Central memory CD8-positive, alpha-beta T cell (primary cell): ENCODE measurements around the gene SND1.

Source experiments
- ATAC-seq: fragments of 150-1000 bp; cut with Tn5 transposase; replicated peaks from 2 replicates; pipeline ENCODE4 v1.10.0; 2022; ENCODE audit warnings: mild to moderate bottlenecking, moderate FRiP score, moderate number of reproducible peaks; ENCODE audit not compliant: poor library complexity, severe bottlenecking; ENCODE audit errors: extremely low read depth
- DNase-seq, 2 donors: peaks; one replicate each; pipeline ENCODE4 v3.0.0; 2021; ENCODE audit warnings: low spot score in 2 of 2
- H3K27ac Mint-ChIP-seq: one replicate; pipeline ENCODE4 v1.8.0; 2022; ENCODE audit warnings: low read depth, mild to moderate bottlenecking, moderate library complexity, mixed read lengths
- H3K27me3 Mint-ChIP-seq: one replicate; pipeline ENCODE4 v1.8.0; 2022; ENCODE audit warnings: mixed read lengths
- H3K36me3 Mint-ChIP-seq: one replicate; pipeline ENCODE4 v1.8.0; 2022; ENCODE audit warnings: mild to moderate bottlenecking, moderate library complexity, mixed read lengths; ENCODE audit not compliant: insufficient read depth
- H3K4me1 Mint-ChIP-seq: one replicate; pipeline ENCODE4 v1.8.0; 2022; ENCODE audit warnings: mixed read lengths
- H3K4me3 Mint-ChIP-seq: one replicate; pipeline ENCODE4 v1.8.0; 2022; ENCODE audit warnings: mild to moderate bottlenecking, moderate library complexity, mixed read lengths
- H3K9me3 Mint-ChIP-seq: one replicate; pipeline ENCODE4 v1.8.0; 2022; ENCODE audit warnings: mixed read lengths

Gene SND1

DNA sequence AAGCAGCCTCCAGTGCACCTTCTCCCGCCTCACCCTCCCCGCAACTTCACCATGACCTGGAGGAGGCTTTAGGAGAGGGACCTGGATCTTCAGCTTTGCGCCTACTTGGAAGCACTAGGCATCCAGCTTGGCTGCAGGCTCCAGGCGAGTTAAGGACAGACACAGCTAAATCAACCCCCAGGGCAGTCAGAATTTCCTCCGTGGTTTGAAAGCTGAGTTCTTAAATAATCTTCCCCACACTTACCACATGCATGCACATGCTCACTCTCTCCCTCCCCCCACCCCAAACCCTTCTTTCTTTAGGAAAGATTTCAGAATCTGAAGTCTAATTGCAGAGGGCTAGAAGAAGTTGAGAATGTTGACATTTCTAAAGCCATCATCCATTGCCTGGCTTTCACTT lies 416.0 kb downstream of the SND1 start:
- H3K27ac Mint-ChIP-seq, result no peak overlapping the region
- H3K36me3 Mint-ChIP-seq, result peaks cover 1% of the 10 kb centered on the region
- H3K4me1 Mint-ChIP-seq, result peaks cover 9% of the 10 kb centered on the region
- H3K27me3 Mint-ChIP-seq, result no peaks in the 10 kb centered on the region
- no peaks in the 10 kb centered on the region for H3K9me3 Mint-ChIP-seq
- ATAC-seq (no peak), DNase-seq (no peak)
- no peak overlapping the region for H3K4me3 Mint-ChIP-seq

DNA sequence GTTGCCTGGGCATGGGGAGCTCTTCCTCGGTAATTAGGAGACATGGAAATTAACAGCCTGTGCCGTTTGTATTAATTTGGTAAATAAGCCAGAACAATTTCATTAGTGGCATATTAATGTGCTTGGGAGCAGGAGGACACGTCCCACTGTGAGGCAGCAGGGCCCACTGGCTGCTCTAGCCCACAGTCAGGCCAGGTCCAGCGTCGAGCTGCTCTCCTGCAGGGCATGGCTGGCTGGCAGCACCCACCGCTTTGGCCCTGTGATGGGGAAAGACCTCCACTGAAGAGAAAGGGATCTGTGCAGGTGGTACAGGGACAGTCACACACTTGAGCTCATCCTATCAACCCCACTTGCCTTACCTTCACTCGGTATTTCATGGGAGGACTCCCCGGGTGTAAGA lies 416.8 kb downstream of the SND1 start:
- DNase-seq (no peak), ATAC-seq (no peak)
- H3K4me1 Mint-ChIP-seq, result peaks cover 6% of the 10 kb centered on the region
- H3K27ac Mint-ChIP-seq, result no peak overlapping the region
- H3K9me3 Mint-ChIP-seq, result no peaks in the 10 kb centered on the region
- H3K27me3 Mint-ChIP-seq, result no peaks in the 10 kb centered on the region
- peaks cover 1% of the 10 kb centered on the region for H3K36me3 Mint-ChIP-seq
- no peak overlapping the region for H3K4me3 Mint-ChIP-seq

DNA sequence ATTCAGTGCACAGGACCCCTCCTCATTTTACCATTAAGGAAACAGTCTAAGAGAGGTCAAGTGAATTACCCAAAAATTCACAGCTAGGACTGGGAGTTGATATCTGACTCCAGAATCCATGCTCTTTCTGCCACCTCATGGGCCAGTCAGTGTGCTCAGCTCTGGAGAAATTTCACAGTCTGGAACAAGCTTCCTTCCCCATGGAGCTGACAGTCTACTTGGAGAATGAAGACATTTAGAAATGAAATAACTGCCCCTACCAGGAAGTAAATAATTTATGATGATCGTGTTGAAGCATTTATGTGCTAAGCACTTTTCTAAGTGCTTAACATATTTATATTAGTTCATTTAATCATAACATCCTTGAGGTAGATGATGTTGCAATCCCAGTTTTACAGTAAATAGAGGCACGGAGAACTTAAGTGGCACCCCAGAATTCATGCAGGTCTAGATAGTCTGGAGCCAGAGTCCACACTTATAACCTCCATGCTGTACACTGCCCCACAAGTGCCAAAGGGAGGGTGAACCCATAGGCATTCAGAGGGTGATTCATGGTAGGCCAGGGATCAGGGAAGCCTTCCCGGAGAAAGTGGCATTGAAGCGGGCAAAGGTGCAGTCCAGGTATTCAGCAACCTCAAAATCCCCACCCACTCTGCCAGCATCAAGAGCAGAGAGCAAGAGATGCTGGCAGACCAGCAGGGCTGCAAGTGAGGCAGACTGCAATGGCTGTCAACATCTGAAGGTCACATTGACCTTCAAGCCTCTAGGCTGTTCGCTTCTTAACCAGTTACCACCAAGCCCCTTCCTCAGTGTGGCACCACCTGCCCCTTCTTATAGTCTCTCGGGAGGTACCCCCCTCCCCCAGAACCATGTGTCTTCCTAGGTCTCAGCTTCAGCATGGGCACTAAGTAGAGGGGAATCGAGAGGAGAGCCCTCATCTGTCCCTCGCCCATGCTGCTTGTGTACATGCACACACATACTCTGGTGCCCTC lies 417.7 kb downstream of the SND1 start:
- DNase-seq (no peak), ATAC-seq (no peak)
- Mint-ChIP-seq H3K9me3 (no peaks in the 10 kb centered on the region), H3K4me1 (no peaks in the 10 kb centered on the region), H3K4me3 (no peak overlapping the region), H3K36me3 (peaks cover 1% of the 10 kb centered on the region), H3K27ac (no peak overlapping the region), H3K27me3 (no peaks in the 10 kb centered on the region)

DNA sequence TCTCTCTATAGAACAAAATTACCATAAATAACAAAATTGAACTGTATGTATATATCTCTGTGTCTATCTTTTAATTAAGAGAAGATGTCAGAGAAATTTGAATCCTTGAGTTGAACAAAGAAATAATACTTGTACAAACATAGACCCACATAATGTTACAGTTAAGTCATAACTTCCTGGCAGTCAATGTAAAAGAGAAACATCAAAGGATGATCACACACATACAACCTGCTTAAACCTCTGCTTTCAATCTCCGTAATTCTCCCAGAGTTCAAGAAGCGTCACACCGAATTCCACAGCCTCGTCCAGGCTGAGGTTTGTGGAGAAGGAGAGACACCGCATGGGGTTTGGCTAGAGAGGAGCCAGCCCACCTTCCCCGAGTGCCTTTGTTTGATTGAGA lies 419.4 kb downstream of the SND1 start:
- no peaks in the 10 kb centered on the region for H3K9me3 Mint-ChIP-seq
- no peaks in the 10 kb centered on the region for H3K27me3 Mint-ChIP-seq
- no peak overlapping the region for H3K4me3 Mint-ChIP-seq
- H3K27ac Mint-ChIP-seq, result peak overlapping the region; percentile 41
- DNase-seq, result no peak
- no peaks in the 10 kb centered on the region for H3K4me1 Mint-ChIP-seq
- peaks cover 1% of the 10 kb centered on the region for H3K36me3 Mint-ChIP-seq
- ATAC-seq, result no peak

DNA sequence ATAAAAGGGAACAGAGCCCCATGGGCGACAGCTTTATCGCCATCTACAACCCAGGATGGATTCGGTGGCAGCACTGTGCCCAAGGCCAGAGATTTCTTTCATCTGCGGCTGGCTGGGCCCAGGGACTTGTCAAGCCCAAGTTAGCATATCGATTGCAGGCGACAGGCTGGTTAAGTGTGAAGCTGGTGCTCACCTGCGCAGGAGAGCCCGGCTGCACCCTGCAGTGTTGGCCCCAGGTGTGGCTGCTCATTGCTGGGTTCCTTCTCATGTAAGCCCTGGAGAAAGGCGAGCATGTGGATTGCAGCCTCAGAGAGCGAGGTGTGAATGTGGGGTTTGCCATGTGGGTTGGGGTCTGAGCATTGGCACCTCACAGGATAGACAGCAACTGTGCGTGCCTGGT lies 419.8 kb downstream of the SND1 start:
- Mint-ChIP-seq H3K36me3 (peaks cover 2% of the 10 kb centered on the region), H3K4me3 (no peak overlapping the region), H3K27me3 (no peaks in the 10 kb centered on the region), H3K9me3 (no peaks in the 10 kb centered on the region), H3K27ac (peak overlapping the region; percentile 41), H3K4me1 (no peaks in the 10 kb centered on the region)
- ATAC-seq, result no peak
- DNase-seq, result no peak

DNA sequence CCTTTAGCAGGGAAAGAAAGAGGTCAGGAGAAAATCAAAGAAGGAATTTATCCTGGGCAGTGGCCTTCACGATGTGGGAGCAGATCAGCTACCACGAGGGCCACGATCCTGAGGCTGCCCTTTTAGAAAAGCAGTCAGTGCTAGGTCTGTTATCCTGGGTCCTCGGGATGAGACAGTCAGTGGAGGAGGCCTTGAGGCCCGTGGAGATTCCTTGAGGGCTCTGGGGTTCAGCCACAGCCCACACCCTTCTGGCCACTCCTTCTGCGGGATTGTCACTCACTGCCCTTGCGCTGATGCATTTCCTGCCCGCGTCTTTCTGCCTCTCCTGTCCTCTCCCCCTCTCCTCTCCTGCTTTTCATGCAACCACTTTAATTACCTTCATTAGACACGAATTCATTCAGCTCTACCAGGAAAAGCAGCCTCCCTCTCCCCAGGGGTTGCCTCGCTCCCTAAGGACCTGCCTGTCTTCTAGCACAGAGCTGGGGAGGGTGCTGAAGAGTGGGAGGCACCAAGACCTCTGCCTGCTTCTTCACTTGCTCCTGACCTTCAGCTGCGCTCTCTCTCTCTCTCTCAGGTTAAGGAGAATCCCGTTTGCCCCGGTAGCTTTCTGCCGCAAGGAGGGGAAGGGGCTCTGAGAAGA lies 421.8 kb downstream of the SND1 start:
- no peaks in the 10 kb centered on the region for H3K4me1 Mint-ChIP-seq
- H3K4me3 Mint-ChIP-seq, result no peak overlapping the region
- no peaks in the 10 kb centered on the region for H3K27me3 Mint-ChIP-seq
- DNase-seq, result no peak
- ATAC-seq, result no peak
- no peak overlapping the region for H3K27ac Mint-ChIP-seq
- peaks cover 7% of the 10 kb centered on the region for H3K36me3 Mint-ChIP-seq
- H3K9me3 Mint-ChIP-seq, result no peaks in the 10 kb centered on the region

DNA sequence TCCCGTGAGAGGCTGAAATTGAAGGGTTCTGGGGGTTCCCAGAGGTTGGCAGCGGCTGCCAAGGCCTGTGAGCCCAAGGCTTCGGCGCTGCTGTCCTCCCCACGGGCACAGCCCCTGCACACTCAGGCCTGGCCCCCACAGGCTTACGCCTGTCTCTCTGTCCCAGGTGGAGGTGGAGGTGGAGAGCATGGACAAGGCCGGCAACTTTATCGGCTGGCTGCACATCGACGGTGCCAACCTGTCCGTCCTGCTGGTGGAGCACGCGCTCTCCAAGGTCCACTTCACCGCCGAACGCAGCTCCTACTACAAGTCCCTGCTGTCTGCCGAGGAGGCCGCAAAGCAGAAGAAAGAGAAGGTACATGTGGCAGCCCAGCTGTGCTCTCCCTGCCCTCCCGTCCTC lies 422.3 kb downstream of the SND1 start:
- H3K27ac Mint-ChIP-seq, result no peak overlapping the region
- H3K4me3 Mint-ChIP-seq, result no peak overlapping the region
- DNase-seq, result no peak
- peaks cover 7% of the 10 kb centered on the region for H3K36me3 Mint-ChIP-seq
- no peaks in the 10 kb centered on the region for H3K9me3 Mint-ChIP-seq
- no peak for ATAC-seq
- no peaks in the 10 kb centered on the region for H3K27me3 Mint-ChIP-seq
- no peaks in the 10 kb centered on the region for H3K4me1 Mint-ChIP-seq

DNA sequence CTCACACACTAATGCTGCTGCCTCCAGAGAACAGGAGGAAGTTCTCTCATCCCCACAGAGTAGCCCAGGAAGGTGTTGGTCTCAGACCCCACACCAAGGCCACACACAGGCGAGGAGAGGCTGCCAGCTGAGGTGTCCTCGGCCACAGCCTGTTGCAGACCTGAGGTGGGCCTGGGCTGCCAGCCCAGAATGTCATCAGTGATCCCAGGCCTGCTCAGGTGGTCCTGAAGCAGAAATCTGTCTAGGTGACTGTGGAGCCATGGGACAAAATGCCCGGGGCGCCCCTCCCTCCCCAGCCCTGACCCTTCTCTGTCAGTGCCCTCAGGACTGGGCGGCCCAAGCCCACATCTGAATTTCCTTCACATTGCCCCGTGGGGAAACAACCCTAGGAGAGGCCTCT lies 422.7 kb downstream of the SND1 start:
- Mint-ChIP-seq H3K4me1 (no peaks in the 10 kb centered on the region), H3K9me3 (no peaks in the 10 kb centered on the region), H3K36me3 (peaks cover 9% of the 10 kb centered on the region), H3K4me3 (no peak overlapping the region), H3K27ac (no peak overlapping the region), H3K27me3 (no peaks in the 10 kb centered on the region)
- ATAC-seq, result no peak
- no peak for DNase-seq

DNA sequence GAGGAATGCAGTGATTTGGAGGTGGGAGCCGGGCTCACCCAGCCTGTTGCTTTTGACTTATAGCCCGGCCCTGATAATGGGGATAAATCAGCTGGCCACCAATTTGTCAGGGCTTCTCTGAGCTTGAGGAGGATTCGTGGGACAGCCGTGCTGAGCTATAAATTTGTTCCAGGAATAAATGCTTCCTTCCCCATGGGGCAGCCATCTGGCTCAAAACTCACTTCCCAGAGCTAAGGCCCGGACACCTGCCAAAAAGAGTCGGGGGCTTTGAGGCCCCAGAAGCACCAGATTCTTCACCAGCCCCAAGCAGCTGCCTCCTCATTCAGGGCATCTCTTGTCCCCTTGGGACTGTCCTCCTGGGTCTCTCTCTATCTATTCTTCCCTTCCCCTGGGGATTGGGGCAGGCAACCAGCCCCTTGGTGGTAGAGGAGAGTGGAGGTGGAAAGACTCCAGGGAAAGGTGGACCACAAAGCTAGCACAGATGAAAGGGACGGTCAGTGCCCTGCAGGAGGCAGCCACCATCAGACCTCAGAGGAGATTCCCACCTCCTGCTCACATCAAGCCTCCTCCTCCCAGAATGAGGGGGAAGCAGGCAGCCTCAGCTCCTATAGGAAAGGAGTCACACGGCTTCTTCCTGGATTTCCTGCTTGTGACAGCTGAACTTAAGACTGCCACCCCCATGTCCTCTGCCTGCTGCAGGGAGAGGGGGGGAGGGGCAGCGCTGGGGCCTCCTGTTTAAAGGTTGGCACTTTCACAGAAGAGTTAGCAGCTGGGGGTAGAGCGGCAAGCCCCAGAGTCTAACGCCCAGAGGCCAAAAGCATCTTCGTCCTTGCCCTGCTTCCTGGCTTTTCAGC lies 423.5 kb downstream of the SND1 start:
- Mint-ChIP-seq H3K27me3 (no peaks in the 10 kb centered on the region), H3K27ac (no peak overlapping the region), H3K4me1 (no peaks in the 10 kb centered on the region), H3K36me3 (peaks cover 9% of the 10 kb centered on the region), H3K4me3 (no peak overlapping the region), H3K9me3 (no peaks in the 10 kb centered on the region)
- ATAC-seq (no peak), DNase-seq (no peak)

DNA sequence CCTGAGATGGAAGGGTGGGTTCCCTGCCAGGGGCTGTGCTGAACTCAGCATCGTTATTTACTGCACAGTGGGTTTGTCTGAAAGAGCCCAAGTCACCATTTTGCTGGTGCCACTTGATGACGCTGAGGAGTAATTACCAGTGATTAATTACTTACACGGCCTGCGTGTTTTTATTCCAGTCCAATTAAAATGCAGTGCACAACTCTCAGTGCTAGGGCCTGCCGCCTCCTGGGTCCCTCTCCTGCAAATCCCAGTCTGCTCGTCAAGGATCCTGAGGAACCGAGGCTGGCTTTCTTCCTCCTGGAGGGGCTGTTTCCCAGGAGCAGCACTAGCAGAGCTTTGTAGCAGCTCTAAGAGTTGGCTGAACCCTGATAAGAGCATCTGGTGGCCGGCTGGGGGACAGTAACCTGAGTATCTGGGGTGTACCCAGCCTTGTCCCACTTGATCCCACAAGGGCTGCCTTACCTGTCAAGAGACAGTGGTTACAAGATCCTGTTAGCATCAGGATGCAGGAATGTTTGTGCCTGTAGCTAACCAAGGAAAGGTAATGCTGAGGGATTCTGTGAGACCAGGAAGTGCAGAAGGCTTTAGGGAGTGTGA lies 424.3 kb downstream of the SND1 start:
- Mint-ChIP-seq H3K4me3 (no peak overlapping the region), H3K27ac (no peak overlapping the region), H3K9me3 (no peaks in the 10 kb centered on the region), H3K4me1 (no peaks in the 10 kb centered on the region), H3K27me3 (no peaks in the 10 kb centered on the region), H3K36me3 (peaks cover 14% of the 10 kb centered on the region)
- DNase-seq (no peak), ATAC-seq (no peak)

DNA sequence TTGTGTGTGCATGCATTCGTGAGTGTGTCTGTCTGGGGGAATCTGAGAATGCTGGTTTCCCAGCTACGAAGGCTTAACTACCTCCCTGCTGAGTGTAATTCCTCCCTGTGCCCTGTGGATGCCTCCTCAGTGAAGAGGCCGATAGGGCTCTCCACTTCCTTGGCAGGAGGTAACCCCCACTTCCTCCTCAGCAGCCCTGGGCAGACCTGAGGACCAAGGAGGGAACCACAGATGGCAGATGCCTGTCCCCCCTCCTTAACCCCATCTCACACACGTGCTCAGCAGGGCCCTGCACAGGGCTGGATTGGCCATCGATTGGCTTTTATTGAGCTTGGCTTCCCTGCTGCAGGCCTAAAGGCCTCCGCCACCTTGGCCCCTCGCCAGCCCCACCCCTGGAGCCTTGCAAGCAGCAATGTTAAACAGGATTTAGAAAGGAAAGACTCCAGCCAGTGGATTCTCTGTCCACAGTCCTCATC lies 424.8 kb downstream of the SND1 start:
- Mint-ChIP-seq H3K4me1 (no peaks in the 10 kb centered on the region), H3K27me3 (no peaks in the 10 kb centered on the region), H3K4me3 (no peak overlapping the region), H3K36me3 (peaks cover 14% of the 10 kb centered on the region), H3K27ac (no peak overlapping the region), H3K9me3 (no peaks in the 10 kb centered on the region)
- DNase-seq, result no peak
- no peak for ATAC-seq

DNA sequence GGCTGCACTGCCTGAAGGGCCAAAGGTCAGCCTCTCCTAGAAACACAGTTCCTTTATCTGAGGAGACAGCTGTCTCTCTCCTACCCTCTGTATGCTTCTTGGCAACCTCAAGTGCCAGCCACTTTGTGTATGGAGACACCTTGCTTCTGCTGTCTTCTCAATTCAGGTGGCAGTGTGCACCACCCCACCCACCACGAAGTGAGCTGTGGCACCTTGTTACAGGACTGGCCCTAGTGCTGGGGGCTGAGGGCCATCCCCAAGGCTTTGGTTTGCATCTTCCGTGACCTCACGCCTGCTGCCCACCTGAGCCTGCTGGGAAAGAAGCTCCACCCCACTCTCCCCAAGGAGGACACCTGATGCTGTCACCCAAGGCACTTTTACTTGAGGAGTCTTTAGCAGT lies 426.3 kb downstream of the SND1 start:
- H3K4me3 Mint-ChIP-seq, result no peak overlapping the region
- DNase-seq, result no peak
- no peak for ATAC-seq
- no peaks in the 10 kb centered on the region for H3K9me3 Mint-ChIP-seq
- H3K4me1 Mint-ChIP-seq, result no peaks in the 10 kb centered on the region
- no peaks in the 10 kb centered on the region for H3K27me3 Mint-ChIP-seq
- peaks cover 16% of the 10 kb centered on the region for H3K36me3 Mint-ChIP-seq
- H3K27ac Mint-ChIP-seq, result no peak overlapping the region
